MM.1S (cell line): ENCODE results near the gene ERLEC1.

Experiments used
- DNase-seq: peaks from one replicate; pipeline ENCODE4 v3.0.0-alpha.2; 2015
- H2AFZ ChIP-seq: fragments of 300-600 bp; sonication (generic); 2 replicates; pipeline ENCODE4 v1.6.0; 2016; ENCODE audit warnings: antibody characterized with exemption, low read length
- H3F3A ChIP-seq: fragments of 300-600 bp; sonication (generic); 2 replicates; pipeline ENCODE4 v1.6.1; 2016; ENCODE audit warnings: mild to moderate bottlenecking, antibody characterized with exemption, low read length, moderate library complexity, mixed read lengths; ENCODE audit not compliant: insufficient read depth
- H3K27ac ChIP-seq: fragments of 300-600 bp; sonication (generic); 2 replicates; pipeline ENCODE4 v1.5.1; 2016; ENCODE audit warnings: mild to moderate bottlenecking, low read length
- H3K27me3 ChIP-seq: fragments of 300-600 bp; sonication (generic); replicated peaks from 2 replicates; pipeline ENCODE4 v1.6.0; 2016; ENCODE audit warnings: low read length; ENCODE audit not compliant: insufficient read depth
- H3K36me3 ChIP-seq: fragments of 300-600 bp; sonication (generic); replicated peaks from 2 replicates; pipeline ENCODE4 v1.6.1; 2016; ENCODE audit warnings: mild to moderate bottlenecking, low read length, mixed read lengths; ENCODE audit not compliant: insufficient read depth
- H3K4me1 ChIP-seq: fragments of 300-600 bp; sonication (generic); 2 replicates; pipeline ENCODE4 v1.6.1; 2016; ENCODE audit warnings: low read length, mixed read lengths
- H3K4me2 ChIP-seq: fragments of 300-600 bp; sonication (generic); 2 replicates; pipeline ENCODE4 v1.6.0; 2016; ENCODE audit warnings: low read depth, low read length
- H3K4me3 ChIP-seq: fragments of 300-600 bp; sonication (generic); 2 replicates; pipeline ENCODE4 v1.5.1; 2016; ENCODE audit warnings: low read length, mixed read lengths
- H3K79me2 ChIP-seq: fragments of 300-600 bp; sonication (generic); 2 replicates; pipeline ENCODE4 v1.6.1; 2016; ENCODE audit warnings: mixed run types, low read length, mixed read lengths
- H3K9ac ChIP-seq: fragments of 300-600 bp; sonication (generic); 2 replicates; pipeline ENCODE4 v1.6.1; 2016; ENCODE audit warnings: low read length, mixed read lengths
- H3K9me2 ChIP-seq: fragments of 300-600 bp; sonication (generic); replicated peaks from 2 replicates; pipeline ENCODE4 v1.6.1; 2016; ENCODE audit warnings: mild to moderate bottlenecking, low read length, mixed read lengths; ENCODE audit not compliant: insufficient read depth
- H3K9me3 ChIP-seq: fragments of 300-600 bp; sonication (generic); replicated peaks from 2 replicates; pipeline ENCODE4 v1.6.1; 2016; ENCODE audit warnings: mild to moderate bottlenecking, low read length, mixed read lengths; ENCODE audit not compliant: insufficient read depth
- H4K20me1 ChIP-seq: fragments of 300-600 bp; sonication (generic); 2 replicates; pipeline ENCODE4 v1.6.1; 2016; ENCODE audit warnings: mild to moderate bottlenecking, low read length, moderate library complexity, mixed read lengths; ENCODE audit not compliant: insufficient read depth
- CTCF ChIP-seq: fragments of 300-600 bp; sonication (generic); IDR thresholded peaks from 2 replicates; pipeline ENCODE4 v1.5.1; 2016; ENCODE audit warnings: antibody characterized with exemption, low read length, mixed read lengths
- EZH2 ChIP-seq: fragments of 300-600 bp; sonication (generic); optimal IDR thresholded peaks from 2 replicates; pipeline ENCODE3; 2017; ENCODE audit warnings: low read depth, mild to moderate bottlenecking, antibody characterized with exemption, low read length, mixed read lengths
- EZH2phosphoT487 ChIP-seq: fragments of 300-600 bp; sonication (generic); IDR thresholded peaks from 2 replicates; pipeline ENCODE4 v1.6.1; 2018; ENCODE audit warnings: antibody characterized with exemption, low read length

Gene ERLEC1

DNA sequence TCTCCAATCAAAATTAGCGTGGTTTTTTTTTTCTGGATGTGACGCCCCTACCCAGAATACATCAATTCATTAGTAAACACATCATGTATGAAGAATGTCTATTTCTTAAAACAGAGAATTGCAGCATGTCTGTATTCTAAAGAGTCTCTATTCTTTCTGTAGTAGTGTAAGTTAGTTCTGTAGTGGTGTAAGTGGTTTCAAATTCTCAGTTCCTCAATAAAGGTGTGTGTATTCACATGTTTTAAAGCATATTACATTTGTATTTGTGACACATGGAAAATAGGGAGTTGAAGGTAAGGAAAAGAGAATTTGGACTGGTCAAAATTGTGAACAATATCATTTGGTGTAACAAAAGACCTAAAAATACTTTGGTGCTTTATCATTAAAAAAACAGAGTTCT, 80.9 kb downstream of the ERLEC1 start:
- H3K4me3 ChIP-seq: no peak overlapping the region
- no peaks in the 10 kb centered on the region for H3K9me2 ChIP-seq
- H3K9ac ChIP-seq: no peak overlapping the region
- TF ChIP-seq CTCF (no peak), EZH2 (no peak), EZH2phosphoT487 (no peak)
- no peaks in the 10 kb centered on the region for H3K9me3 ChIP-seq
- H3K4me1 ChIP-seq: no peaks in the 10 kb centered on the region
- no peaks in the 10 kb centered on the region for H3K27me3 ChIP-seq
- DNase-seq: no peak
- no peaks in the 10 kb centered on the region for H4K20me1 ChIP-seq
- H3K27ac ChIP-seq: no peak overlapping the region
- no peak overlapping the region for H2AFZ ChIP-seq
- H3K36me3 ChIP-seq: peaks cover 10% of the 10 kb centered on the region; the same call in 1 of the 2 replicates
- H3K79me2 ChIP-seq: no peaks in the 10 kb centered on the region
- no peaks in the 10 kb centered on the region for H3F3A ChIP-seq
- no peak overlapping the region for H3K4me2 ChIP-seq
